ENCODE measurements around the gene IER5. TPM values are rescaled to one million over a fixed set of nuclear protein-coding genes. Genes with fewer than 3 reads are reported as not detected.

IER5 gene
- total and polyA plus RNA-seq, 2 of the 13 experiments (the other 11 are each of a cell fraction or from before 2014, with no cell fraction given) = 2.5 to 3.5 TPM

GRCh38 chr1:181133441-181133951 lies 45.0 kb downstream of the IER5 start (continued):
- TF ChIP-seq, protein P1, sequence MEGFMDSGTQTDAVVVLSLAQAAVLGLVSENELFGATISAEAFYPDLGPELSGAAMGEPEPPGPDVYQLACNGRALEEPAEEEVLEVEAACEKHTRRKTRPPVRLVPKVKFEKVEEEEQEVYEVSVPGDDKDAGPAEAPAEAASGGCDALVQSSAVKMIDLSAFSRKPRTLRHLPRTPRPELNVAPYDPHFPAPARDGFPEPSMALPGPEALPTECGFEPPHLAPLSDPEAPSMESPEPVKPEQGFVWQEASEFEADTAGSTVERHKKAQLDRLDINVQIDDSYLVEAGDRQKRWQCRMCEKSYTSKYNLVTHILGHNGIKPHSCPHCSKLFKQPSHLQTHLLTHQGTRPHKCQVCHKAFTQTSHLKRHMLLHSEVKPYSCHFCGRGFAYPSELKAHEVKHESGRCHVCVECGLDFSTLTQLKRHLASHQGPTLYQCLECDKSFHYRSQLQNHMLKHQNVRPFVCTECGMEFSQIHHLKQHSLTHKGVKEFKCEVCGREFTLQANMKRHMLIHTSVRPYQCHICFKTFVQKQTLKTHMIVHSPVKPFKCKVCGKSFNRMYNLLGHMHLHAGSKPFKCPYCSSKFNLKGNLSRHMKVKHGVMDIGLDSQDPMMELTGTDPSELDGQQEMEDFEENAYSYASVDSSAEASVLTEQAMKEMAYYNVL (CRISPR knock-in tag; IDR thresholded peaks at IDR 0.05; ENCODE audit: borderline replicate concordance) = 0 out of 2 replicates have a peak, but pooled peaks have one; percentile 20
- TF ChIP-seq ZNF430 (CRISPR knock-in tag; IDR thresholded peaks at IDR 0.05) (no peak), AGO2 (optimal IDR thresholded peaks at IDR 0.05; ENCODE audit: low read depth, low read length) (no peak), ETV5 (CRISPR knock-in tag; IDR thresholded peaks at IDR 0.05; ENCODE audit: borderline replicate concordance) (no peak), NONO (IDR thresholded peaks at IDR 0.05) (no peak), NONO (CRISPR knock-in tag; conservative IDR thresholded peaks at IDR 0.05) (0 out of 2 replicates have a peak, but pooled peaks have one; percentile 18), NCOR1 (IDR thresholded peaks at IDR 0.05; ENCODE audit: borderline replicate concordance, low read length) (peak; percentile 25; the same call in 1 of the 2 replicates), SOX6 (IDR thresholded peaks at IDR 0.05) (no peak), SOX6 (CRISPR knock-in tag; IDR thresholded peaks at IDR 0.05) (peak; percentile 72), BORCS8-MEF2B (CRISPR knock-in tag; IDR thresholded peaks at IDR 0.05) (no peak), ZNF816 (CRISPR knock-in tag; IDR thresholded peaks at IDR 0.05; ENCODE audit: borderline replicate concordance) (no peak), ZNF737 (CRISPR knock-in tag; IDR thresholded peaks at IDR 0.05; ENCODE audit: borderline replicate concordance) (no peak)
